NB4 (cell line): ENCODE data around the gene S100A2.

ENCODE experiments used
- MYC ChIP-seq: IDR thresholded peaks from 2 replicates; pipeline ENCODE4 v1.6.1; 2011; ENCODE audit warnings: low read depth, low read length
- POLR2A ChIP-seq: IDR thresholded peaks from 2 replicates; pipeline ENCODE4 v1.6.1; 2011; ENCODE audit warnings: mild to moderate bottlenecking; ENCODE audit not compliant: insufficient read length; ENCODE audit errors: extremely low read depth
- TF ChIP-seq, protein P1 (sequence below): IDR thresholded peaks from one replicate; pipeline ENCODE4 v1.5.1; 2012; ENCODE audit warnings: low read depth, low read length
- TF ChIP-seq, protein P2 (sequence below): IDR thresholded peaks from 2 replicates; pipeline ENCODE4 v1.6.1; 2011; ENCODE audit warnings: low read depth, low read length

DNA sequence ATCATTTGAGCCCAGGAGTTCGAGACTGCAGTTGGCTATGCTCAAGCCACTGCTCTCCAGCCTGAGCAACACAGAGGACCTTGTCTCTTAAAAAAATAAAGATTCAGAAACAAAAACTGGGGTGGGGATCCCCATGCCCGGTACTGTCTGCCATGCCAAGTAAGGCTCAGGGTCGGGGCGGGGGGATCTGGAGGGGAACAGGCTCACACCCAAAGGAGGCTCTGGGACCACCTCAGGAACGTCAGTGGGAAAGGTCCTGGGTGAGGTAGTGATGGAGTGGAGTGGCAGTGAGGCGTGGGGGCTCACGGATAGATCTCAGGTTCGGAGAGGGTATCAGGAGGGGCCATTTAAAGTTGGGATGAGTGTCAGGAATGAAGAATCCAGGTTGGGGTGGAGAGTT is 19.3 kb downstream of the S100A2 start:
- TF ChIP-seq, protein P1, sequence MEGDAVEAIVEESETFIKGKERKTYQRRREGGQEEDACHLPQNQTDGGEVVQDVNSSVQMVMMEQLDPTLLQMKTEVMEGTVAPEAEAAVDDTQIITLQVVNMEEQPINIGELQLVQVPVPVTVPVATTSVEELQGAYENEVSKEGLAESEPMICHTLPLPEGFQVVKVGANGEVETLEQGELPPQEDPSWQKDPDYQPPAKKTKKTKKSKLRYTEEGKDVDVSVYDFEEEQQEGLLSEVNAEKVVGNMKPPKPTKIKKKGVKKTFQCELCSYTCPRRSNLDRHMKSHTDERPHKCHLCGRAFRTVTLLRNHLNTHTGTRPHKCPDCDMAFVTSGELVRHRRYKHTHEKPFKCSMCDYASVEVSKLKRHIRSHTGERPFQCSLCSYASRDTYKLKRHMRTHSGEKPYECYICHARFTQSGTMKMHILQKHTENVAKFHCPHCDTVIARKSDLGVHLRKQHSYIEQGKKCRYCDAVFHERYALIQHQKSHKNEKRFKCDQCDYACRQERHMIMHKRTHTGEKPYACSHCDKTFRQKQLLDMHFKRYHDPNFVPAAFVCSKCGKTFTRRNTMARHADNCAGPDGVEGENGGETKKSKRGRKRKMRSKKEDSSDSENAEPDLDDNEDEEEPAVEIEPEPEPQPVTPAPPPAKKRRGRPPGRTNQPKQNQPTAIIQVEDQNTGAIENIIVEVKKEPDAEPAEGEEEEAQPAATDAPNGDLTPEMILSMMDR = no peak
- TF ChIP-seq POLR2A (no peak), MYC (no peak)
- TF ChIP-seq, protein P2, sequence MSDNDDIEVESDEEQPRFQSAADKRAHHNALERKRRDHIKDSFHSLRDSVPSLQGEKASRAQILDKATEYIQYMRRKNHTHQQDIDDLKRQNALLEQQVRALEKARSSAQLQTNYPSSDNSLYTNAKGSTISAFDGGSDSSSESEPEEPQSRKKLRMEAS = no peak
